HG02588 (cell line): ENCODE results near the gene UBL7.
A peak's percentile ranks its signal among the peaks of the same experiment; 100 is the strongest.

ENCODE experiments used
- ATAC-seq: cut with Tn5 transposase; IDR thresholded peaks from one replicate; pipeline ENCODE4 v1.9.1; 2021; ENCODE audit warnings: mild to moderate bottlenecking, moderate library complexity; ENCODE audit not compliant: unreplicated experiment

The UBL7 gene

DNA sequence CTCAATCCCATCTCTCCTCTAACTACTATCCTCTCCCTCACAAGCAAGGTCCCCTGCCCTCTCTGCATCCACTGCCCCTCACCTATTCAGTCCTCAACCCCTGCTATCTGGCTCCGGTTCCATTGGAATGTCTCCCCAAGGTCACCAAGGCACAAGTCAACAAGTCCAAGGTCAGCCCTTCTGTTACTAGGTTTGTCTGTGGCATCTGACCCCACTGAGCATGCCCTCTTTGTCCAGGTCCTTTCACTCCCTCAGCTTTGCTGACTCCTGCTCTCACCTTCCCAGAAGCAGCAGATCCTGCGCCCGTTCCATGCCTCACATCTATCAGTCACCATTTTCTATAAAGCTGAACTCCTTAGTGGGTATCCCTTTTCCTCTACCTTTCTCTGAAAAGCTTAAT lies 18.9 kb downstream of the UBL7 start:
- no peak for ATAC-seq

DNA sequence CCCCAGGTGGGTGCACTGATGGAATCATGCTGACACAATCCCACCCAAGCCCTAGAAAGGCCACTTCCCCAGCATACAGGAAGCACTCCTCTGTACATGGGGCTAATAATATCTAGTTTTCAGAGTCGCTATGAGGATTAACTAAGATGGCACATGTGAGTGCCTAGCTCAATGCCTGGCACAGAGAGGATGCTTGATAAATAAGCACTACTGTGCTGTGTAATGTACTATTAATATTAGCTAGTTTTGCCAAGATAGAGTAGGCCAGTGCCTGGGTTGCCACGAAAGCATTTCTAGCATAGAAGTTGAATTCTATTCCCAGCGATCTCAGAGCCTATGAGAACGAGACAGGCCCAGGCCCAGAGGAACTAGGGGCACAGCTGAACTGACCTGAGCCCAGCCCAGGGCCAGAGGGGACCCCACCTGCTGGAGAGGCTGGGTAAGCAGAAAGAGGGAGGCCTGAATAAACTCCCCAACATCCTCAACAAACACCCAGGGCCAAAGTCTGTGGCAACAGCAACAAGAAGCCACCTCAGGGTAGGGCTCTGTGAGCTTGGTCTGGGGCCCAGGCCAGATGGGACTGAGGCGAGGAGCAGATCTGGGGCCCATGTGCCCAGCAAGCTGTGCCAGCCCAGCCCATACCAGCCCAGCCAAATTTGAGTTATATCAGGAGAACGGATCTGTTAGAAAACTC lies 19.6 kb downstream of the UBL7 start:
- no peak for ATAC-seq

DNA sequence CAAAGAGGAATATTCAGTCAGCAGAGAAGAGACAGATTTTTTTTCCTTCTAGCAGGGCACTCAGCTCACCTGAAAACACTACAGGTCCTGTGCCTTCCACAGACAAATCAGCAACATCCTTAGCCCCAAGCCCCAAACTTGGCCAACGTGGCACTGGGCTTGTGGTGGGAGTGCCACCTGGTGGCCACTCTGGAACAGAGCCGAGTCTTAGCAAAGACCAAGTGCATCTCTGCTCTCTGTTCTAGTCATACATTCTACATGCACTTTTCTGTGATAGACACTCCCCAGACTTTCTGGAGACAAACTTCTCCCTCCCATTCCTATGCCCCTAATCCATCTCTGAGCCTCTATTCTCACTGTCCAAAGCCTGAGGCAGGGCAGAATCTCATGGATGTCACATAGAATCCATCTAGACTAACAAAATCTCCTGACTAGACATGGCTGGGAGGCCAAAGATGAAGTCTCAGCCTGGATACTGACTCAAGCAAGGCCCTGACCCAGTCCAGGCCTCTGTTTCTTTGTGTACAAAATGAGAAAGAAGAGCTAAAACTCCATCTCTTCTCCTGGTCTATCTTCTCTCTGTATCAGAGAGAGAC lies 22.1 kb downstream of the UBL7 start:
- no peak for ATAC-seq

DNA sequence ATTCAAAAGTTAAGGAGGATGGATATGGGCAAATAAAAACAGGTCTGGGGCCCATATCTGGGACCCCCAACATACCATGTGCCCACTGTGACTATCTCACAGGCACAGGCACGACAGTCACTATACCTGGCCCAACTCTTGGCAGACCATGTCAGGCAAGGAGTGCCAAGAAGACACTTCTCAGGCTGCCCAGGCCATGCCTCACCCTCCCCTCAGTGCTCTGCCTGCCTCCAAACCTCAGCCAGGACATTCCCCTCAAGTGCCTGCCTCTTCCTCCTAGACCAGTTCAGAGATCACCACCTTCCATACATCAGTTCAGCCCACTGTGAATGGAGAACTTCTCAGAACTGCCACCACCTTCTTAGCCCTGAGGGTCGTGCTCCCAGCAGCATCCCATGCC lies 22.8 kb downstream of the UBL7 start:
- ATAC-seq, result no peak

DNA sequence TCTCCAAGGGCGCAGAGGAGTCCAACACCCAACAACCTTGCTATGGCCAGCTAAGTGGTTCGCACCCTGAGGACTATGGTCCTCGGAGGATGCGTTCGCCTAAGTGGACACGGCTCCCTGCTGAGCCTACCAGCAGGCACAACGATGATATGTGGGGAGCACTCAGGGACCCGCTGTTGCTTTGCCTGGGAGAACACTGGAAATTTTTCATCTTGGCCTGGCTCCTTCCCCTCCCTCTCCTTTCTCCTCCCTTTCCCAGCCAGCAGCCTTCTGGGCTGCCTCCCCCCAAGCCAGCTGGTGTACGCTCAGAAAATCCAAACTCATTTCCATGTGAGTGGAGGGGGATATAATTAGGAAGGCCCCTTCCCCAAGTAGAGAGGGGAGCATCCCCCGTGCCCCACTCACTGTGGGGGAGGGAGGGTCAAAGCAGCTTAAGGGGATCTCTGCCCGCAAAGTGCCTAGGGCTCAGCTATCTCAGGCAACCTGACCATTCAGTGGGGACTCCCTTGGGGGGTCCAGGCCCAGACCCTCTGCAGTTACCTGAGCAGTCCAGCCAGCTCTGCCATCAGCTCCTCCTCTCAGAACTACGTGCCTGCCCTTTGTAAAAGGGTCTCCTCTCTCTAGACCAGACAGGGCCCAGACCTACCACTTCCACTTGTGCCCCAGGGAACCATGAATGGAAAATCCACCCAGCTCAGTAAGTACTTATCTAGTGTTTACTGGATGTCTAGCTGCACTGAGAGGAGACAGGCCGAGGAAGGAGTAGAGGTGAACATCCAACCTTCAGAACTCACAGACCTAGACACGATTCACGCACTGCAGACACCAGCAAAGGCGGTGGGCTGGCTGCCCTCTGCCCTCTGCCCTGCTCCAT lies 26.5 kb downstream of the UBL7 start:
- ATAC-seq, result no peak

- peak; percentile 56 for ATAC-seq
Measured at GRCh38 chr15:74433592-74434262, 27.2 kb downstream of the UBL7 start, which contains the start of gene SEMA7A. TSS of gene SEMA7A (minus strand) at chr15:74433958. CDS start at chr15:74433918, 40 bp downstream.

GRCh38 chr15:74432968-74433591 lies 27.9 kb downstream of the UBL7 start:
- peak; percentile 20 for ATAC-seq

- no peak for ATAC-seq
Measured at GRCh38 chr15:74432271-74432967, 28.5 kb downstream of the UBL7 start.

DNA sequence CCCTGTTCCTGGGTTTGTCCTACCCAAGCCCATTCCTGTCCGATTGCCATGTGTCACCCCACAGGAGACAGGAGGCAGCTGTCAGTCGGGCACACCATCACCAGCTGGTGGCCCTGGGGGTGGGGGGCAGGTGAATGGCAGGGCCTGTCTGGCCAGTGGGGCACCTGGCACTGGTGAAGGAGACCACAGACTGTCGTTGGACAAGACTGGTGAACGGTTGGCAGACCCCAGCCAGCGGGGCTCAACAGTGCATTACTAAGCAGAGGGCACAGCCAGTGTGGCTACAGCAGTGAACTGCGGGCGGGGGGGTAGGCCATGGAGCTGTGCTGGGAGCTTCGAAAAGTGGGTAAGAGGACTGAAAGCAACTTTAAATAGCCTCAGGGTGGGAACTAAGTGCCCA lies 29.3 kb downstream of the UBL7 start:
- ATAC-seq, result no peak

DNA sequence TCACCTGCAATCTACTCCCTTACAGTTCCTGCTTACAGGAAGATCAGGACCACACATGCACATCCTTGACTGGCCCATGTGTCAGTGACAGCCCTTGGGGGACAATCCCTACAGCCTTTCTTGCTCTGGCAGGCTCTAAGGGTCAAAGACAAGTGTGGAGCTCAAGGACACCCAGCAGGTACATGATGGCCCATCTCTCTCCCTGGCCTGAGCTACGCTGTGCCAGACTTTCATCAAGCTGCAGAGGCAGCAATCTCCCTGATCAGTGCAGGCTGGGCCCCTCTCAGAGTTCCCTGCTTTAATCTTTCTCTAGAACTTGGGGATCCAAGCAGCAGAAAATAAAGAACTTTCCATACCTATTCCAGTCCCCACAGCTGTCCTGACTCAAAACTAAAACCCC lies 29.8 kb downstream of the UBL7 start:
- ATAC-seq, result no peak

- ATAC-seq, result no peak
Measured at GRCh38 chr15:74430510-74430951, 30.4 kb downstream of the UBL7 start.

DNA sequence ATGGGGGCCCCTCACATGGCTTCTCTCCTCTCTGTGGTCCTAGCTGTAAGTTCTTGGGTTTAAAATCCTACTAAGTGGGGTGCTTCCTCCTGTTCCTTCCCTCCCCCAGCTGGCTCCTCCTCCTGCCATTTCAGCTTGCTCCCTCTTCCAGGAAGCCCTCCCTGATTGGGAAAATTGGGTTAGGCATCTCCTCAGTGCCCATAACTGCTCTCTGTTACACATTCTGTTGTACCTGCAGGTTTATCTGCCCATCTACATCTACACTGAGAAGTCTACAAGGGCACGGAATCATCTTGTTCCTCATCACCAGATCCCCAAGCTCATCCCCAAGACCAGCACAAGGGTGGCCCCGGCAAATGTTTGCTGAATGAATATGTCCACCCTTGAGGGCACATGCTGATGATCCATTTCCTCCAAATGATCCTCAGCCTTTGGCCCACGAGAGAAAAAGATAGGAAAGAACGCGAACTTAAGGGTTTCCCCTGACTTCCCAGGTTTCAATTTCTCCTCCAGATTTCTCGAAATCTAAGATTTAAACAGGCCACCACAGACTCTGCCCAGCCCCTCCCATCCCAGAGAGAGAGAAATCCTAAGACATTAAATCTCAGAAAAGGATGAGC lies 31.1 kb downstream of the UBL7 start:
- ATAC-seq, result no peak

DNA sequence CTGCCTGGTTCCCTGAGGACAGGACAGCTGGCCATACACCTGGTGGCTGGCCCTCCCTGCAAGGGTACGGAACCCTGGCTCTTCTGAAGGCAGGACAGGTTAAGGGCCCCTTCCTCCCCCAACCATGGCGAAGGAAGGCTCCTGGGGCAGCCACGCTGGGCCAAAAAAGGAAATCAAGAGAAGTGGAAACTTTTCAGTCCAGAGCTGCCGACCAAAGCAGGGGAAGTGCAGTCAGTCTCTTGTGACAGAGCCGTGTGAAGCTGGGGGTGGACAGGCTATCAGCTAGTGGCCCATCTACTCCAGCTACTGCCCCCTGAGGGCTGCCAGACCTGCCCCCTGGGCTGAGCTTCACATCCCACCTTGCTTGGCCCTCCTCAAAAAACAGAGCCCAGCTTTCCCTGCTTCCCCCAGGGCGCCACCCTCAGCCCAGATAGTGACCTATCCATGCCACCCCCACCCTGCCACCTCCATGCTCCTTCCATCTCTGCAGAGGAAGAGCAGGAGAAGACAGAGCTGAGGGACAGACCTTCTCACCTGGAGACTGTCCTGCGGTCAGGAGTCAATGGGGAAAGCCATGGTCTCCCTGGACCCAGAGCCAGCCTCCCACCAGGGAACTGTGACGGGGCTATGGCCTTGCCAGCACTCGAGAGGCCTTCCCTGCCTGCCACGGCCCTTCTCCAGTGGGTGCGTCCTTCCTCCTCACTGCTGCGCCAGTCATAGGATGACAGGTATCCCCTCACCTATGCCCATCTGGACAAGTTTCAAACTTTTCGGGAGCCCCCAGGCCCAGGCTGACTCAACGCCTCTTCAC lies 31.8 kb downstream of the UBL7 start:
- ATAC-seq, result no peak

- no peak for ATAC-seq
Measured at GRCh38 chr15:74428442-74428787, 32.5 kb downstream of the UBL7 start.

- no peak for ATAC-seq
Measured at GRCh38 chr15:74427607-74428441, 33.1 kb downstream of the UBL7 start.

GRCh38 chr15:74426404-74427281 lies 34.3 kb downstream of the UBL7 start:
- no peak for ATAC-seq

DNA sequence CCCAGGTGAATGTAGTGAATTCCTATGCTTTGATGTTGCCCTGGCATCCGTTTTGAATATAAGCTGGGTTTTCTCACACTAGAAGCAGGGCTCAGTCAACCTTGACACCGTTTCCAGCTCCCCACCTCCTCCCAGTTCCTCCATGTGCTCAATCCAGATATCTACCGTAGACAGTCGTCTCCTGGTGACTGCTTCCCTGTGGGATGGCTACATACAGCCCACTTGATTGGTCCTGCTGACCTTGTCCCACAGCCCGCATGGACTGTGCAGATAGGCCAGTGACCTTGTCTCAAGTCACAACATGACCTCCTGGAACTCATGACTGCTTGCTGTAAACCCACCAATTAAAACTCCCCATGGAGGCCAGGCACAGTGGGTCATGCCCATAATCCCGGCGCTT lies 35.3 kb downstream of the UBL7 start:
- no peak for ATAC-seq
